Stimulated activated CD4-positive, alpha-beta T cell treated with anti-CD3 and anti-CD28 coated beads, Interleukin-4, amount 100 ng/mL, for 4 hours (primary cell): Measurements from ENCODE around the gene HACD2.
"Not testable (repeated sequence)": the region's sequence is repeated elsewhere in the genome, so short reads cannot be mapped to it uniquely, and the experiment has no call there.

Experiments
- DNase-seq, 2 experiments: peaks; one replicate each; pipeline ENCODE4 v3.0.0-alpha.2; 2020

The HACD2 gene

DNA sequence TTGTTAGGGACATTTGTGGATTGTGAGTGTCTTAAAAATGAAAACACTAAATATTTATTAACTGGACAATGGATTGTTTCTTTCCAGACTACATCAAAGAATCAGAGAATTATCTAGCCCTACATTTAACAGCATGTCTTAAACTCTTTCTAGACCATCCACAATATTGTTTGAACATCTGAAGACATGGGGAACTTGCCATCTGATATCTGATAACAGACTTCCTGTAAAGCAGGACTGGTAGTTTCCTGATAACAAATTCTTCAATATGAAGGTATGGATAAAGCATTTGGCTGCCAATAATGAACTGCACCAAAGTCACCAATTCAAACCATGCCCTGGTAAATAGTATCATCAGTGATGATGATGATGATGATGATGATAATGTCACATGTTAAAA is 26.2 kb upstream of the HACD2 start:
- no peak for DNase-seq

DNA sequence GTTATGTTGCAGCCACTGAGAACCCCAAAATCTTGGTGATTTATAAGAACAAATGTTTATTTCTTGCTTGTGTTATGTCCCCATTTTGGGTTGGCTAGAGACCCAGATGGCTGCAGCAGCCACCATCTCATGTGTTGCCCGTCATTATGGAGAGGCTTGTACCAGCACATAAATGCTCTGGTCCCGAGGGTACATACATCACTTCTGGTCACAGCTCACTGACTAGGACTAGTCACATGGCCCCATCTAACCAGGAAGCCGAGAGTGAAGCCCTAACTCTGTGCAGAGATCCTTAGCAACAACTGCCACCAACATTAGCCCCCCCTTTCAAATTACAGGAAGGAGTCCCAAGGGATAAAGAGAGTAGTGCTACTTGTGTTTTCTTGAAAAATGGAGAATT is 25.5 kb upstream of the HACD2 start:
- DNase-seq: no peak

DNA sequence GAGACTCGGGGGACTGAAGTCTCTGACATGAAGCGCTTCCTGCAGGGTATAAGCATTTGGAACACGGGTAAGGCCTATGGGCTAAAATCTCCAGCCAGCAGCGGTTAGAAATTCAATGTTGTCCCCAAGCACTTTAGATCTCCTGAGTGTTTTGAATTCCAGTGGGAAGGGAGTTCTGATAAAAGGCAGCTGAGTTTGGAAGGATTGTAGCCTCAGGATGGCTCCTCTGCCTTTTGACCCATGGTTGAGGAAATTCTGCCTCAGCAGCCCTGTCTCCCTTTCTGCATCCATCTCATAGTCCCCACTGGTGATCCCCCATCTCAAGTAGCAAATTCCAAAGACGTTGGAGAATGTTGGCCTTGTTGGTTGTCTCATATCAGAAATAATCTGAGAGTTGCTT is 24.2 kb upstream of the HACD2 start:
- no peak for DNase-seq

DNA sequence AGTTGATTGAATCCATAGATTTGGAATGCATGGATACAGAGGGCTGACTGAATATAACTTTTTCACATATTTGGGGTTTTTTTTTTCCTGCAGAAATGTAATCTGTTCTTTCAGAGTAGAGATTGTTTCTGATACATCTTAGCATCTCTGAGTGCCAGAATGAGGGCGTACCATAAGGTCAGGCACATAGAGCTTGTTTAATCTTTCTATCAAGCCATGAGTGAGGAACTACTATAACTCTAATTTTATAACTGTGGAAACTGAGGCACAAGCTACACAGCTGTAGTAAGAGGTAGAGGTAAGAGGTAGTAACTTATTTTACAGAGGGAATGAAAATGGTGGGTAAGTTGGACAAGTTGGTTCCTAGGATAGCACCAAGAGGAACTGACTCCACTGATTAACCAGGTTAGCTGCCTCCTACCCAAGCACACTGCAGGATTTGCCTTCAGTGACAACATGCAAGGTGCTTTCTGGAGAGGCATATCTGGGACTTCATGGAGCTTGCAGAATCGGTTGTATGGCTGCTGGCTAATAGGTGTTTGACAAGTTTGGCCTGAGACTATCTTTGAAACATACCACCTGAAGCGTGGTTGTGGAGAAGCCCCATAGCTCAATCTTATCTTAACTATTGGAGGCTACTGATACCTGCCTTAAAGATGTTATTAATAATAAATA is 23.5 kb upstream of the HACD2 start:
- DNase-seq: no peak

DNA sequence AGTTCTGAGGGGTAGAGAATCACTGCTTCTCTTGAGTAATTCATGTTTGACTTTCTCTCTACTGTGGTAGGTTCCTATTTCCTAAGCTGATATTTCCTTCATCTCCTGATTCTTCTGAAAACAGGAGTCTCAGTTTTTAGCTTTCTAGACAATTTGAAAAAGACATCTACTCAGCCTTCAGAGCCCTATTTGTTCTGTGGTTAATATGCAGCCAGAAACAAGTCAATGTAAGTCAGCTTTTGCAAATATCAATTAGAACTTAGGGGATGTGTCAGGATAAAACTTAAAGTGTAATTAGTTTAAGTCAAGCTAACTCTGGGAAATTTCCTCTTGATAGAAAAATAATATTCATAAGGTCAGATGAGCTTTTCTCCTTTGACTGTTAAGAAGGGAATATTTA is 21.7 kb upstream of the HACD2 start:
- DNase-seq: no peak

DNA sequence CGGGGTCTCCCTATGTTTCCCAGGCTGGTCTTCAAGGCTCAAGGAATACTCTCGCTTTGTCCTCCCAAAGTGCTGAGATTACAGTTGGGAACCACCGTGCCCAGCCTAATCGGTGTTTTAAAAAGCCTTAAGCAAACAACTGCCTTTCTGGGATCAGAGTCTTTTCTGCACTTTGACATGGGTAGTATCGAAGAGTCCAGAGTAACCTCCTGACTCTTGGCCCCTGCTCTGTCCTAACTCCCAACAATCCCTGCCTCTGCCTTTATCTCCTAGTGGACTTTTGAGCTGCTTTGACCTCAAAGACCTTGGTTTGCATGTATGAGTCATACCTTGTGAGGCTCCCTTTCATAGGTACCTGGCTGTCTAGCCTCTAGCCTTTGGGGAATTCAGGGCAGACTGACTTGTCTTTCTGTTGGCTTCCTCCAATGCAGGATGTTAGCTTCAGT is 21.0 kb upstream of the HACD2 start:
- no peak for DNase-seq

DNA sequence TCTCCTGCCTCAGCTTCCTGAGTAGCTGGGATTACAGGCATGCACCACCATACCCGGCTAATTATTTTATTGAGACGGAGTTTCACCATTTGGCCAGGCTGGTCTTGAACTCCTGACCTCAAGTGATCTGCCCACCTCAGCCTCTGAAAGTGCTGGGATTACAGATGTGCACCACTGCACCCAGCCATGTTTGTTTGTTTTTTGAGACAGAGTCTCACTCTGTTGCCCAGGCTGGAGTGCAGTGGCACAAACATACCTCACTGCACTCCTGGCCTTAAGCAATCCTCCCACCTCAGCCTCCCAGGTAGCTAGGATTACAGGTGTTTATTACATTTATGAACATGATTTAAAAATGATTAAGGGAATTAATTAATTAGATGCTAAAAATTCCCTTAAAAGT is 18.3 kb upstream of the HACD2 start:
- DNase-seq: not testable (repeated sequence)

DNA sequence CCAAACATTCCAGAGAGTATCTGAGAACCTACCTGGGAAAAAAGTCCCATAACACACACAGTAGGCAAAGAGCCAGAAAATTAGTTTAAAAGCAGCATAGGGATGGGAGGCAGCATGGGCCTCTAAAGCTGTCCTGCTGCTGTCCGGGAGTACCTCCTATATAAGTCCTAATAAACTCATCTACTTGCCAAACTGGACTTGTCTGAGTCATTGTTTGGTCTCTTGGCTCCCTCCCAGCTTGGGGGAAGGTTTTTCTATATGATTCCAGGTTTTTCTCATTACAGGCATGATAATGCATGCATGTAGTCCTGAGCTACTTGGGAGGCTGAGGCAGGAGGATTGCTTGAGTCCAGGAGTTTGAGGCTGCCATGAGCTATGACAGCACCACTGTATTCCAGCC is 17.5 kb upstream of the HACD2 start:
- no peak for DNase-seq

DNA sequence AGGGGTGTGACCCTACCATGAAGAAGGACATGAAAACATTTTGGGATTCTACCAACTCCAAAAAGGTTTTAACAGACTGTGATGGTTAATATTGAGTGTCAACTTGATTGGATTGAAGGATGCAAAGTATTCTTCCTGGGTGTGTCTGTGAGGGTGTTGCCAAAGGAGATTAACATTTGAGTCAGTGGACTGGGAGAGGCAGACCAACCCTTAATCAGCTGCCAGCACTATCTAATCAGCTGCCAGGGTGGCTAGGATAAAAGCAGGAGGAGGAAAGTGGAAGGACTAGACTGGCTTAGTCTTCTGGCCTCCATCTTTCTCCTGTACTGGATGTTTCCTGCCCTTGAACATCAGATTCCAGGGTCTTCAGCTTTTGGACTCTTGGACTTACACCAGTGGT is 16.0 kb upstream of the HACD2 start:
- not testable (repeated sequence) for DNase-seq

DNA sequence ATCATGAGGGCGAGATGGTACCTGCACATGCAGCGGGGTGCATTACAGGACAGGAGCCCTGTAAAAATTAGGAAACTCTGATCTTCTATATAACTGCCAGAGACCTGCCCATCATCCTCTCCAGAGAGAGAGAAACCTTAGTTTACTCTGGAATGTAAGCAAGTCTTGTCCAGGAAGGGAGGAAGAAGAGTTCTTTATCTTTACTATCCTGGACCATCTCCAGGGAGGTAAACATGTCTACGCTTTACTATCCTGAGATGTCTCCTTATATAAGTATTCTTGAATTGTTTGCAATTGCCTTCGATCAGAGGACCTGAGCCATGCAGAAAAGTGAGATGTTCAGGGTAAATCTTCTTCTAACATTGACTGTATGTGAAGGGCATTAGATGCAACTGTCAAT is 12.7 kb upstream of the HACD2 start:
- DNase-seq: no peak

DNA sequence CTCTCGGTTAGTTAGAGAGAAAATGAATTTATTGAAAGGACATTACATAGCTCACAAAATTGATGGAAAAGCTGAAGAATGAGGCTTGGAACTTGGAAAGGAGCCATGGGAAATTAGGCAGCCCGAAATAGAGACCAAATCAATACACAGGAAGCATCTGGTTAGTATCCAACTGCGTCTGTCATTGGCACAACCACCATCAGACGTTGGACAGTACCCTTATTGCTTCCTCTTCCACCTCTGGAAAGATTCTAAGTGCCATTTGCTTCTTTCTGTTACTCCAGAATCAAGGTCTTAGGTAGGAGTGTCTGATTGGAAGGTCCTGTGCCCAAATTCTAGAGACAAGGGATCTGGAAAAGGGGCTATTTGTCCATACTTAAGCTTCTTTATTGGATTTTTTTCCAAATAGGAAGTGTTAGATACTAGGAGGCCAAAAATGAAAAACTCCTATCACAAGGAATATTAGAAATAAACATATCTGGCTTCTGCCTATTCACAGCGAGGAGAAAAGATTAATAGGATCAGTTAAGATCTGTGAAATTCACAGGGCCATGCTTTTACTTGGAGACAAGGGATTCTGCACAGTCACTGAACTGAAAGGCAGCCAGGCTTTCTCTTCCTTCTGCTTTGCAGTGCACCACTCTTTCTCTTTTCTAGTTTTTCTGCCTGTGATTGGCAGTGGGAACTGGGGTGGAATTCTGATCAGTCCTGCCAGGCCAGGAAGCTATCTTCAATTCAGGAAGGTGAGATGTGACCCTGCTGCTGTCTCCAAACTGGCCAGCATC is 10.7 kb upstream of the HACD2 start:
- DNase-seq: no peak

DNA sequence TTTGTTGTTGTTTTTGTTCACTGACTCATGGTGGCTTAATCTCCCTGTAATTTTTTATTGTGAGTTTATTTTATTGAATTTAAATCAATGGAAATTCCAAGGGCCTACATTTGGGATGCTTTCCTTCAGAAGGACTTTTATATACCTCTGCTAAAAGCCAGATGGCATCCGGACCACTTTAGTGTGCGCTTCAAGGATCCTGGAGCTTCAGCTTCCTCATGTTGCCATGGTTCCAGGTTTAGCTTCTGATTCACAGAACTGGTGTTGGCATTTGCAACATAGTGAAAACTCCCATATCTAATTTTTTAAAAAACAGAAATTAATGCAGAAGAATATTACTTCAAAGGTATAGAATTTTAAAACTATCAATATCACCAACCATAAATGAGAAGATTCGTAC is 8.5 kb upstream of the HACD2 start:
- no peak for DNase-seq

DNA sequence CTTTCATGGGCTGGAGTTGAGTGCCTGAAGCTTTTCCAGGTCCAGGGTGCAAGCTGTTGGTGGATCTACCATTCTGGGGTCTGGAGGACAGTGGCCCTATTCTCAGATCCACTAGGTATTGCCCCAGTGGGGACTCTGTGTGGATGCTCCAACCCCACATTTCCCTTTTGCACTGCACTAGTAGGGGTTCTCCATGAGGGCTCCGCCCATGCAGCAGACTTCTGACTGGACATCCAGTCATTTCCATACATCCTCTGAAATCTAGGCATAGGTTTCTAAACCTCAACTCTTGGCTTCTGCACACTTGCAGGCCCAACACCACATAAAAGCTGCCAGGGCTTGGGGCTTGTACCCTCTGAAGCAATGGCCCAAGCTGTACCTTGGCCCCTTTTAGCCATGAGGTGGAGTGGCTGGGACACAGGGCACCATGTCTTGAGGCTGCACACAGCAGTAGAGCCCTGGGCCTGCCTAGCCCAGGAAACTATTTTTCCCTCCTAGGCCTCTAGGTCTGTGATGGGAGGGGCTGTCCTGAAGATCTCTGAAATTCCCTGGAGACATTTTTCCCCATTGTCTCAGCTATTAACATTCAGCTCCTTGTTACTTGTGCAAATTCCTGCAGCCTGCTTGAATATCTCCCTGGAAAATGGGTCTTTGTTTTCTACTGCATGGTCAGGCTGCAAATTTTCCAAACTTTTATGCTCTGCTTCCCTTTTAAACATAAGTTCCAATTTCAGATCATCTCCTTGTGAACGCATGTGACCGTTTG is 6.0 kb upstream of the HACD2 start:
- DNase-seq: no peak

DNA sequence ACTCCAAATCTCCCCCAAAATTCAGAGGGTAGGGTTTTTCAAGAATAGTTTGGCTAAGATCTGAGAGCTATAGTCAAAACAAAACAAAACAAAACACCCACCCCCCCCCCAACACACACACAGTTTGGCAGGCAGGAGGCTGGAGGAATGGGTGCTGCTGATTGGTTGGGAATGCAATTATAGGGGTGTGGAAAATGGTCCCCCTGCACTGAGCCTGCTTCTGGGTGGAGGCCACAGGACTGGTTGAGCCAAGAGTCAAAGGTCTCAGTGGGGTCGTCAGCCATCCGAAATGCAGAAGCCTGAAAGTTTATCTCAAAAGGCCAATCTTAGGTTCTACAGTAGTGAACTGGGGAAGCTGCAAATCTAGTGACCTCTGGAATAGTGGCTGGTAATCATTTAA is 2.5 kb upstream of the HACD2 start:
- no peak for DNase-seq

DNA sequence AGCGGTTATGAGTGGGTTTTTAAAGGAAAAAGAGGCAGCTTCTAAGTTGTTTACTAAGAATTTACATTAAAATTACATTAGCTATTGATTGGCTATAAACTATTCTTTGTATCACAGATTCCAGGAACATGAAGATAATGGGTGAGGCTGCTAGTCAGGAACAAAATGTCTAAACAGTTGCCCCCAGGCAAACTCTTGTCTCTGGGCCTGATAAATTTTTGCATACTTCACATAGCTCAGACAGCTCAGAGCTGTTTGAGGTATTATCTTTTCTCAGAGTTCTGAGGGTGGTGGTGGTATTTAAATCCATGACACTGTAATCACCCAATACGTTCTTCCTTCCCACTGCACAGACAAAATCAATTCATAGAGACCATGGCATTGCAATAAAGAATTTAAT is 2.1 kb upstream of the HACD2 start:
- no peak for DNase-seq

DNA sequence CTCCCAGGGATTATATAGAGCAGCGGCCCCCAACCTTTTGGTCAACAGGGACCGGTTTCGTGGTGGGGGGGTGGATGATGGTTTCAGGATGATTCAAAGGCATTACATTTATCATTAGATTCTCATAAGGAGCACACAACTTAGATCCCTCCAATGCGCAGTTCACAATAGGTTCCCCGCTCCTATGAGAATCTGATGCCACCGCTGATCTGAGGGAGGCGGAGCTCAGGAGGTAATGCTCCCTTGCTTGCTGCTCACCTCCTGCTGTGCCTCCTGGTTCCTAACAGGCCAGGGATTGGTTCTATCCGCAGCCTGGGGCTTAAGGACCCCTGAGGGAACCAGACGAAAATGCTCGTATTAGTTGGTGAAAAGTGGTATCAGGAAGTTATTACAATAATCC is 1.3 kb upstream of the HACD2 start:
- DNase-seq: peak; percentile 18 to 23

DNA sequence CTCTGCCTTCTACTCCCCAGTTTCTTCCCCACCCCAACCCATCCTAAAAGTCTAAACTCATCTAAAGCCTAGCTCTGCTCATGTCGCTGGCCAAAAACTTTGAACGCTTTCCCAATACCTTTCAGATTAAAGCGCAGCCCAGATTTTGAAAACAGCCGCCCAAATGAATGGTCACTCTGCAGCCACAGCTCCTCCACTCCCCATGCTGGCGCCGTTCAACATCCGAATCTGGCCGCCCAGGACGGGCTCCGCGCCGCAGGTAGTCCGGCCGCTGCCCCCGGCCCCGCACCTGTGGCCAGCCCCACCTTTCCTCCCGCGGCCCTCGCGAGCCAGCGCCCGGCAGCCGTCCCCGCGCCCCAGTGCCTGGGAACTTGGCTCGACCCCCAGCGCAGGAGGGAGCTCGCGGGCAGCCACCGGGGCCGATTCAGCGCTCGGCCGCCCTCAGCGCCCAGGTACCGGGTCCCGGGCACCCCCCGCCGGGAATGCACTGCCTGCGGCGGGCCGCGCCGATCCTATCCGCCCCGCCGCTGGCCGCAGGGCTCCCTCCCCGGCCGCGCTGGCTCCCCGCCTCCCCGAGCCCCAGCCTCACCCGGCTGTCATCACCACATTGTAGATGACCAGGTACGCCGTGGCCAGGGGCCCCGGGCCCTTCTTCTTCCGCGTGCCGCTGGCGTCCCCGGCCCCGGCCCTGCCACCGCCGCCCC is 417 bp downstream of the HACD2 start:
- DNase-seq: no peak

DNA sequence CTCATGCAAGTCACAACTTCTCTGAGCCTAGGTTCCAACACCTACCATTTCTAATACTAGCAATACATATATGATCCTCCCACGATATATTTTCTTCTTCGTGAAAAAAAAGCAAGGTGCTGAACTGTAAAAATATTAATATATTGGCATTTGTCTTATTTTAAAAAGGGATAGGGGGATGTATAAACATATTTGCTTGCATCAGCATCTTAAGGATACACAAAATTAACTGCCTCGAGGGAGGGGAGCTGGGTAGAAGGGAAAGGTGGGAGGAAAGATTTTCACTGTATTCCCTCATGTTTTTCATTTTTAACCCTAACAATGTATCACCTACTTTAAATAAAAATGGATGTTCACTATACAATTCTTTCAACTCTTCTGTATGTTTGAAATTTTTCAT is 1.3 kb downstream of the HACD2 start:
- no peak for DNase-seq

DNA sequence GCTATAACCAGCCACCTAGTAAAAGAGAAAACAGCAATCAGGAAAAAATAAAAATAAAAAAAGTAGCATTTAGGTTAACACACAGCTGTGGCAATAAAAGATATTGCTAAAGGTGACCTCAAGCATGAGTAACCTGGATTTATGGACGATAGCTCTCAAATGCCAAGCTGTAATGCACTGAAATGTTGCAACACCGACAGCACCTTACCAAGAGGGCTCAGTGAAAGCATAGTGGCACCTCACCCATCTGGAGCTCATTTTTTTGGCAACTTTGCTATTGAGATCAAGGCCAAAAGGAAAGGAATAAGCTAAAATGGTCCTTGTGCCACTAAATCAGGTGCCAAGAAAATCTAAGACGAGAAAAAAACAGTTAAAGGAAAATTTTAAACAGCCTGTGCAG is 2.5 kb downstream of the HACD2 start:
- no peak for DNase-seq

DNA sequence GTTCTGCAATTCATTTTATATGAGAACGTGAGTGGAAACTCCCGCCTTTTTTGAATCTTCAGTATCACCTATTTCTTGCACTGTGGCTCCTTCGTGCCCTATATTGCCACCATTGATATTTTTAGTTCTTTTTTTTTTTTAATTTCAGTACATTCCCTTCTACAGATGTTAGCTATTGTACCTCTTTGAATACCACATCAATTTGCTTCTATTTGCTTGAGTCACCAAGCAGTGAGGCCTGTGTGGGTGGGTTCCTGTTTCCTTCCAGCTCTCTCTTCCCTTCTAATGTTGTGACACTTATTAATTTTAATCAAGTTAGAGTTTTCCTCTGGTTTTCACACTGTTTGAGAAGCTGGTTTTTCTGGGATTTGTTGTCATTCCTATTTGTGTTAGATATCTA is 8.7 kb downstream of the HACD2 start:
- peak in 1 of 2 experiments; percentile 11 for DNase-seq

DNA sequence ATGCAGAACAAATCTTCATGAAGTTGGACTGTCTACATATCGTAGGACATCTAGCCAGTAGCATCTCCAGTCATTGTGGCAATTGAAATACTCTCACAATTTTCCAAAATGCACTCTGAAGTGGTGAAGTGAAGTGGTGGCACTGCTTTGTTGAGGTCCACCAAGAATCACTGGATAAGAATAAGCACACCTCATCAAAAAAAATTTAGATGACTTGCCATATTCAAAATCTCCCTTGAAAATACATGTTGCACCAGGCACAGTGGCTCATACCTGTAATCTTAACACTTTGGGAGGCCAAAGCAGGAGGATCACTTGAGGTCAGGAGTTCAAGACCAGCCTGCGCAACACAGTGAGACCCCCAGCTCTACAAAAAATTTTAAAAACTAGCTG is 12.9 kb downstream of the HACD2 start:
- DNase-seq: no peak

DNA sequence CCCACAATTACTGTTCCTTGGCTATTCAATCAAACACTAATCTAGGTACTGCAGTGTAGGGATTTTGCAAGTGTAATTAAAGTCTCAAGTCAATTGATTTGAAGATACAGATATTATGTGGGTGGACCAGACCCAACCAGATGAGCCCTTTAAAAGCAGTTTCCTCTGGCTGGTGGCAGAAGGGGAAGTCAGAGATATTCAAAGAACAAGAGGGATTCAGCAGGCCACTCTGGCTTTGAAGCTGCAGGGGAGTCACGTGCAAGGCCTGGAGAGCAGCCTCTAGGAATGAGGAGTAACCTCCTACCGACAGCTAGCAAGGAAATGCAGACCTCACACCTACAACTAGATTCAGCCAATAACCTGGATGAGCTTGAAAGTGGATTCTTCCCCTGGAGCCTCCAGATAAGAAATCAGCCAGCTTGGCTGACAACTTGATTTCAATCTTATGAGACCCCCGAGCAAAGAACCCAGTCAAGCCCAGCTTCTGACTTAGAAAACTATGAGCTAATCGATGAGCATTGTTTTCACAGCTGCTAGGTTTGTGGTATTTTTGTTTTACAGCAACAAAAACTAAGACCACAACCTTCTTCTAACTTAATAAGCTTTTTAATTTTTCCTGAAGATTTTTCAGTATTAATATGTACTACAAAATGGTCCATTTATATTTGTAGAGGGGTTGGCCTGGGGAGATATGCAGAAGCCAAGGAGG is 13.4 kb downstream of the HACD2 start:
- DNase-seq: no peak

DNA sequence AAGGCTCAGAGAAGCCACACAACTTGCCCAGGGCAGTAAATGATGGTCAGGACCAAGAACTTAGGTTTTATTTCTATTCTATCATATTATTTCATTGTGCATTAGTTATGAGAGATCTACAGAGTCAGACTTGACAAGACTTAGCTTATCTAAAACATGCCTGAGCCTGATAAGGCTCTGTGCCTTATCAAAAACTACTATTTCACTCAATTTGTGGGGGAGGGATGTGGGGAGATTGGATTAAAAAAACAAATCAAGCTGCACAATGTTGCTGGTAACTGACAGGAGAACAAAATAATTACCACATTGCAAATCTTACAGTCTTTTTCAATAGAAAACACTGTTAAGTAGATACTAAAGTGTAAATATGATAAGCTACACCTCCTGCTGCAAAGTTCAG is 16.0 kb downstream of the HACD2 start:
- DNase-seq: no peak
